ENCODE results near the gene DOCK2. TPM values are rescaled to one million over a fixed set of nuclear protein-coding genes. Genes with fewer than 3 reads are reported as not detected.
"Not testable (repeated sequence)": the region's sequence is repeated elsewhere in the genome, so short reads cannot be mapped to it uniquely, and the experiment has no call there.

The DOCK2 gene
- total and polyA plus RNA-seq, 2 of the 8 experiments (the other 6 are each of a cell fraction or from before 2014, with no cell fraction given) = 3.9 to 5.7 TPM

DNA sequence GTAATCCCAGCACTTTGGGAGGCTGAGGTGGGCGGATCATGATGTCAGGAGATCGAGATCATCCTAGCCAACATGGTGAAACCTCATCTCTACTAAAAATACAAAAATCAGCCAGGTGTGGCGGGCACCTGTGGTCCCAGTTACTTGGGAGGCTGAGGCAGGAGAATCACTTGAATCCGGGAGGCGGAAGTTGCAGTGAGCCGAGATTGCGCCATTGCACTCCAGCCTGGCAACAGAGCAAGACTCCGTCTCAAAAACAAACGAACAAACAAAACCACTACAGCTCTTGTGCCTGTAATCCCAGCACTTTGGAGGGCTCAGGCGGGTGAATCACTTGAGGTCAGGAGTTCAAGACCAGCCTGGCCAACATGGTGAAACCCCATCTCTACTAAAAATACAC lies 457.3 kb downstream of the DOCK2 start:
- POLR2A ChIA-PET (ENCODE audit: partially characterized antibody) = not testable (repeated sequence)
- CTCF ChIA-PET (ENCODE audit: partially characterized antibody) = interaction anchor here (1.3 to 5.4 kb wide), 5 partner anchors 8 to 122 kb away, joined by 3 to 25 read pairs (median 6); no protein-coding TSS in a partner anchor

More for the DNA sequence above, 457.3 kb downstream of the DOCK2 start:
- H2BK20ac ChIP-seq (ENCODE audit: low read length); H3K9ac ChIP-seq (replicated peaks in 1 of 4; ENCODE audit: extremely low read depth in 1 of 4, low read depth in 3 of 4, low read length in 3 of 4); H3K14ac ChIP-seq (ENCODE audit: insufficient read length); H3K9me3 ChIP-seq (ENCODE audit: insufficient read depth in 2 of 2, low read depth in 1 of 2, low read length in 1 of 2); H3K23me2 ChIP-seq (ENCODE audit: low read depth, low read length); H3K4me3 ChIP-seq (ENCODE audit: extremely low read depth in 1 of 4, insufficient read depth in 2 of 4, low read depth in 3 of 4, low read length in 4 of 4); H2BK15ac ChIP-seq (ENCODE audit: low read length); H3K27ac ChIP-seq (ENCODE audit: low read depth, low read length); H3K79me2 ChIP-seq (ENCODE audit: control insufficient read depth in 1 of 2, insufficient read depth in 2 of 2, low read length in 2 of 2); H3K27me3 ChIP-seq (replicated peaks in 1 of 4; ENCODE audit: control insufficient read depth in 3 of 4, extremely low read depth in 1 of 4, insufficient read depth in 3 of 4, low read length in 3 of 4); H2AK5ac ChIP-seq (ENCODE audit: low read depth, low read length); H3K36me3 ChIP-seq (ENCODE audit: control insufficient read depth in 2 of 4, insufficient read depth in 4 of 4, low read length in 3 of 4); H3K4me2 ChIP-seq (ENCODE audit: insufficient read depth in 1 of 2, low read depth in 2 of 2, low read length in 2 of 2); H4K8ac ChIP-seq (ENCODE audit: extremely low read depth, insufficient read depth, low read length); H3K23ac ChIP-seq (ENCODE audit: insufficient read length); H3K79me1 ChIP-seq (ENCODE audit: low read depth, low read length); H4K5ac ChIP-seq (ENCODE audit: insufficient read length, low read depth, low read length); H3K56ac ChIP-seq (replicated peaks; ENCODE audit: insufficient read length, low read depth, low read length); H2BK5ac ChIP-seq (ENCODE audit: low read depth, low read length); H3K4ac ChIP-seq (replicated peaks; ENCODE audit: insufficient read length, low read depth, low read length); H2BK120ac ChIP-seq (replicated peaks; ENCODE audit: low read depth, low read length); DNase-seq (ENCODE audit: low read depth in 1 of 2, low spot score in 2 of 2); H3K4me1 ChIP-seq (replicated peaks in 1 of 4; ENCODE audit: control insufficient read depth in 3 of 4, insufficient read depth in 4 of 4, low read length in 3 of 4); FAIRE-seq; H2AFZ ChIP-seq (ENCODE audit: low read length); H4K91ac ChIP-seq (replicated peaks; ENCODE audit: insufficient read length, low read length); H2BK12ac ChIP-seq (ENCODE audit: low read depth, low read length); H4K20me1 ChIP-seq (replicated peaks in 1 of 2; ENCODE audit: control insufficient read depth in 1 of 2, insufficient read depth in 2 of 2, low read length in 2 of 2); H3K18ac ChIP-seq (ENCODE audit: extremely low read depth, low read length): not testable (repeated sequence)
- 89% methylated on average over 10 of the region's 10 CpGs; no CpG with 5 or more reads in 1 of the 2 experiments for WGBS, 2 experiments (ENCODE audit: extremely low coverage in 1 of 2, insufficient coverage in 1 of 2, insufficient read length in 1 of 2, insufficient replicate concordance in 2 of 2, low coverage in 1 of 2, low lambda C conversion rate in 2 of 2, missing lambda C conversion rate in 1 of 2)
